GM12878 (cell line): Measurements from ENCODE around the gene COMMD1.

Experiments used
- CHD4 ChIP-seq: fragments of 200-600 bp; sonication (generic); IDR thresholded peaks from 2 replicates; pipeline ENCODE4 v1.6.1; 2016; ENCODE audit warnings: mild to moderate bottlenecking
- CREB1 ChIP-seq: IDR thresholded peaks from 2 replicates; pipeline ENCODE4 v1.6.1; 2012; ENCODE audit warnings: low read depth, mild to moderate bottlenecking, inconsistent platforms
- CTCF ChIP-seq, 3 experiments: IDR thresholded peaks in 2 of 3; conservative IDR thresholded peaks in 1 of 3; 2 replicates each; pipeline ENCODE4 v1.5.1; 2011; ENCODE audit warnings: low read depth in 3 of 3, low read length in 3 of 3, mild to moderate bottlenecking in 3 of 3, control low read depth in 2 of 3, moderate library complexity in 2 of 3, inconsistent platforms in 1 of 3, mixed read lengths in 1 of 3; ENCODE audit not compliant: control insufficient read depth in 2 of 3, insufficient read depth in 1 of 3; ENCODE audit errors: extremely low read depth in 1 of 3
- EZH2 ChIP-seq: IDR thresholded peaks from 2 replicates; pipeline ENCODE4 v1.6.1; 2012; ENCODE audit warnings: low read depth, mild to moderate bottlenecking, control low read depth, inconsistent platforms, low read length, borderline replicate concordance; ENCODE audit not compliant: control insufficient read depth
- MAX ChIP-seq: IDR thresholded peaks from 2 replicates; pipeline ENCODE4 v1.6.1; 2012; ENCODE audit warnings: low read depth, low read length, improper control_type of control experiment
- POLR2AphosphoS5 ChIP-seq: IDR thresholded peaks from 2 replicates; pipeline ENCODE4 v1.6.1; 2011; ENCODE audit warnings: mild to moderate bottlenecking, low read length, inconsistent platforms
- RELB ChIP-seq: fragments of 450-650 bp; IDR thresholded peaks from 2 replicates; pipeline ENCODE4 v1.6.1; 2017; ENCODE audit warnings: low read depth, mild to moderate bottlenecking, moderate library complexity
- YY1 ChIP-seq: IDR thresholded peaks from 2 replicates; pipeline ENCODE4 v1.6.1; 2011; ENCODE audit warnings: low read depth, mild to moderate bottlenecking, low read length

GRCh38 chr2:62036761-62037250, 131.3 kb downstream of the COMMD1 start:
- no peak for TF ChIP-seq YY1
- TF ChIP-seq CTCF (IDR thresholded peaks at IDR 0.05 in 2 of 3, conservative IDR thresholded peaks at IDR 0.05 in 1 of 3; ENCODE audit: control insufficient read depth in 2 of 3, extremely low read depth in 1 of 3, insufficient read depth in 1 of 3, low read depth in 3 of 3, low read length in 3 of 3): no peak
- no peak for TF ChIP-seq EZH2
- TF ChIP-seq CHD4: no peak
- TF ChIP-seq RELB: no peak
- no peak for TF ChIP-seq POLR2AphosphoS5
- TF ChIP-seq MAX: no peak
- TF ChIP-seq CREB1: no peak
